Sigmoid colon (tissue), 7 donors: ENCODE results near the gene MTCL1. TPM values are rescaled to one million over a fixed set of nuclear protein-coding genes. Genes with fewer than 3 reads are reported as not detected.

Experiments
- DNase-seq: peaks from one replicate; pipeline ENCODE4 v3.0.0-alpha.2; 2019
- H3K27ac ChIP-seq, 4 donors: fragments of 200-600 bp; sonication (generic); one replicate each; pipeline ENCODE4 v1.5.1; 2016 to 2019; ENCODE audit warnings: mild to moderate bottlenecking in 1 of 4
- H3K27me3 ChIP-seq, 3 donors: fragments of 200-600 bp; sonication (generic); one replicate each; pipeline ENCODE4 v1.5.1; 2019; ENCODE audit warnings: mild to moderate bottlenecking in 1 of 3
- H3K36me3 ChIP-seq, 4 donors: fragments of 200-600 bp; sonication (generic); one replicate each; pipeline ENCODE4 v1.5.1; 2016 to 2019
- H3K4me1 ChIP-seq, 4 donors: fragments of 200-600 bp; sonication (generic); one replicate each; pipeline ENCODE4 v1.5.1; 2017 to 2019
- H3K4me3 ChIP-seq, 4 donors: fragments of 200-600 bp; sonication (generic); one replicate each; pipeline ENCODE4 v1.5.1; 2017 to 2019; ENCODE audit warnings: mild to moderate bottlenecking in 2 of 4, moderate library complexity in 1 of 4
- H3K9me3 ChIP-seq, 4 donors: fragments of 200-600 bp in 3 of 4; sonication (generic) in 3 of 4; one replicate each; pipeline versions ENCODE4 v1.5.1 to v1.6.1; 2013 to 2019
- EP300 ChIP-seq, 4 donors: sonication (generic); formaldehyde crosslinking; IDR thresholded peaks; one replicate each; pipeline ENCODE4 v1.6.1; 2017; ENCODE audit warnings: antibody characterized with exemption in 4 of 4
- POLR2A ChIP-seq, 2 donors: fragments of 450-650 bp; IDR thresholded peaks; one replicate each; pipeline ENCODE4 v1.6.1; 2016; ENCODE audit warnings: antibody characterized with exemption in 2 of 2, mild to moderate bottlenecking in 2 of 2, moderate library complexity in 2 of 2
- POLR2AphosphoS5 ChIP-seq, 4 donors: sonication (generic); formaldehyde crosslinking; IDR thresholded peaks; one replicate each; pipeline ENCODE4 v1.6.1; 2017; ENCODE audit warnings: antibody characterized with exemption in 4 of 4
- WGBS, 2 donors: extraction: QIAGEN DNeasy Blood & Tissue Kit; methylation state at CpG; one replicate each; pipeline ENCODE4 v1.1.7; 2013; 5-methylcytosine and 5-hydroxymethylcytosine counted together
- intact Hi-C: fragments of 100-400 bp; cut with DNase I; formaldehyde crosslinking; loops from one replicate; pipeline ENCODE4 v1.15.1; 2023
- polyA plus RNA-seq, 3 donors: library from polyadenylated mRNA; stranded (reverse); fragments of 200-250 nt; gene quantifications; one replicate each; pipeline ENCODE4 v1.2.3, GENCODE V29; 2013
- total RNA-seq, 4 donors: library from RNA; depleted of rRNA; stranded (reverse); fragments of >200 nt; gene quantifications; one replicate each; pipeline ENCODE4 v1.1.0, GENCODE V29; 2016
- TF ChIP-seq, protein P1 (sequence below), 4 experiments: fragments of 450-650 bp in 3 of 4; fragments of 200-600 bp in 1 of 4; IDR thresholded peaks; one replicate each; pipeline ENCODE4 v1.5.1; 2016 to 2019; ENCODE audit warnings: antibody characterized with exemption in 4 of 4, mild to moderate bottlenecking in 3 of 4, moderate library complexity in 2 of 4
- donor health status: healthy with polysubstance abuse.
- donor health status: Bipolar disorder and iron deficiency.
- donor health status: healthy.

MTCL1 gene
- total and polyA plus RNA-seq, 7 donors: 0.69 to 133 (median 58.5) TPM

DNA sequence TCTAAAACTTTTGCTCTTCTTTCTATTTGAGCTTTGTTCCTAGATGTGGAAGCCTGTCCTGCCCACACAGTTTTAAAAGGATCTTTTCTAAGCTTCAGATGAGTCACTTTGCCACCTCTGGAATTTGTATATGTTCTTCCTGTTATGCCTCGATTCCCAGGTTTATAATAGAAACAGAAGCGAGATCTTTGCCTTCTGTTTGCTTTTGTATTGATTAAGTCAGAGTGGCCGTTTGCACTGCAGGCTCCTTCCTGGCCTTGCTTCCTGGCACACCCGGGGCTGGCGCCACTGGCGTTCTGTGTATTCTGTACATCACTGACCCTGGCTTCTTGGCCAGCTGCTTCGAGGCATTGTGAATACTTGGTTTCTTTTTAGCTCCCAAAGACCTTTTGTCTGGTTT, 91.8 kb downstream of the MTCL1 start:
- DNase-seq: no peak
- WGBS, 2 donors: 11 to 59% methylated on average over 7 of the region's 7 CpGs
- H3K27ac ChIP-seq: peak overlapping the region; percentile 11 to 93 (median 81)
- H3K4me1 ChIP-seq: peaks cover 0 to 88% (median 78%) of the 10 kb centered on the region in 4 donors
- H3K9me3 ChIP-seq: no peaks in the 10 kb centered on the region
- H3K27me3 ChIP-seq: no peaks in the 10 kb centered on the region
- H3K4me3 ChIP-seq: no peak overlapping the region
- intact Hi-C loops: no loop called here
- TF ChIP-seq, protein P1, sequence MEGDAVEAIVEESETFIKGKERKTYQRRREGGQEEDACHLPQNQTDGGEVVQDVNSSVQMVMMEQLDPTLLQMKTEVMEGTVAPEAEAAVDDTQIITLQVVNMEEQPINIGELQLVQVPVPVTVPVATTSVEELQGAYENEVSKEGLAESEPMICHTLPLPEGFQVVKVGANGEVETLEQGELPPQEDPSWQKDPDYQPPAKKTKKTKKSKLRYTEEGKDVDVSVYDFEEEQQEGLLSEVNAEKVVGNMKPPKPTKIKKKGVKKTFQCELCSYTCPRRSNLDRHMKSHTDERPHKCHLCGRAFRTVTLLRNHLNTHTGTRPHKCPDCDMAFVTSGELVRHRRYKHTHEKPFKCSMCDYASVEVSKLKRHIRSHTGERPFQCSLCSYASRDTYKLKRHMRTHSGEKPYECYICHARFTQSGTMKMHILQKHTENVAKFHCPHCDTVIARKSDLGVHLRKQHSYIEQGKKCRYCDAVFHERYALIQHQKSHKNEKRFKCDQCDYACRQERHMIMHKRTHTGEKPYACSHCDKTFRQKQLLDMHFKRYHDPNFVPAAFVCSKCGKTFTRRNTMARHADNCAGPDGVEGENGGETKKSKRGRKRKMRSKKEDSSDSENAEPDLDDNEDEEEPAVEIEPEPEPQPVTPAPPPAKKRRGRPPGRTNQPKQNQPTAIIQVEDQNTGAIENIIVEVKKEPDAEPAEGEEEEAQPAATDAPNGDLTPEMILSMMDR (IDR thresholded peaks at IDR 0.05): no peak
- peaks cover 0 to 28% (median 13%) of the 10 kb centered on the region in 4 donors for H3K36me3 ChIP-seq

- Histone ChIP-seq H3K36me3 (peaks cover 0 to 28% (median 13%) of the 10 kb centered on the region in 4 donors), H3K27me3 (no peaks in the 10 kb centered on the region), H3K4me3 (no peak overlapping the region), H3K27ac (peak overlapping the region; percentile 80 to 93 (median 84)), H3K4me1 (peaks cover 0 to 75% (median 66%) of the 10 kb centered on the region in 4 donors), H3K9me3 (no peaks in the 10 kb centered on the region)
- WGBS, 2 donors: 13 to 61% methylated on average over 11 of the region's 11 CpGs
- no peak for DNase-seq
- TF ChIP-seq POLR2AphosphoS5 (IDR thresholded peaks at IDR 0.05) (peak in 1 of 4 donors; percentile 9), POLR2A (IDR thresholded peaks at IDR 0.05) (no peak), EP300 (IDR thresholded peaks at IDR 0.05) (no peak)
- TF ChIP-seq, protein P1 (IDR thresholded peaks at IDR 0.05): no peak
- intact Hi-C loops: no loop called here
These were observed 93.6 kb downstream of the MTCL1 start for GRCh38 chr18:8799001-8799400.

GRCh38 chr18:8799596-8800441, 94.5 kb downstream of the MTCL1 start:
- peak overlapping the region in 2 of 4 donors; percentile 6 to 16 for H3K4me3 ChIP-seq
- TF ChIP-seq, protein P1 (IDR thresholded peaks at IDR 0.05): no peak
- peak in 1 of 4 donors; percentile 24 for TF ChIP-seq POLR2AphosphoS5 (IDR thresholded peaks at IDR 0.05)
- peaks cover 0 to 28% (median 13%) of the 10 kb centered on the region in 4 donors for H3K36me3 ChIP-seq
- H3K4me1 ChIP-seq: peaks cover 0 to 68% (median 59%) of the 10 kb centered on the region in 4 donors
- intact Hi-C loops: loop anchor here (2.0 to 5.0 kb wide), 2 partner anchors 93 to 182 kb away; no protein-coding TSS in a partner anchor
- DNase-seq: peak; percentile 79
- H3K27me3 ChIP-seq: no peaks in the 10 kb centered on the region
- 85 to 86% methylated on average over 29 of the region's 29 CpGs for WGBS, 2 donors
- no peaks in the 10 kb centered on the region for H3K9me3 ChIP-seq
- peak overlapping the region; percentile 80 to 93 (median 84) for H3K27ac ChIP-seq

DNA sequence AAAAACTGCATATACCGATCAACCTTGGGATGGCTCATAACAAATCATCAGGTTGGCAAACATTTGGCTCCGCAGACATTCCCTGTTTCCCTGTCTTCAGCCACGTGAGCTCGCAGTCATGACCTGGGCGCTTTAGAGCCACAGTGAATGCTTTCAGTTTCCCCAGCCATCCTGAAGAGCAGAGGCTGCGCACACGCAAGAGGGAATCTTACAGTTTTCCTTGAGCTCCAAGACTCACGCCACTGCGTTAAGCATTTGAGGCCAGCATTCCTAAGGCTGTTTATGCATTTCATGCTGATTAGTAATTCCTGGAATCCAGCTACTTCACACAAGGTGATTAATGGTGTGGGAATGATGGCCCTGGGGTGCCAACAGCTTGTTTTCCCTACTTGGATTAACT, 95.1 kb downstream of the MTCL1 start:
- Histone ChIP-seq H3K9me3 (no peaks in the 10 kb centered on the region), H3K36me3 (peaks cover 0 to 28% (median 13%) of the 10 kb centered on the region in 4 donors), H3K27me3 (no peaks in the 10 kb centered on the region), H3K4me3 (peak overlapping the region in 2 of 4 donors; percentile 6 to 16), H3K4me1 (peaks cover 0 to 68% (median 57%) of the 10 kb centered on the region in 4 donors), H3K27ac (peak overlapping the region; percentile 80 to 93 (median 84))
- intact Hi-C loops: loop anchor here (2.0 to 5.0 kb wide), 2 partner anchors 94 to 182 kb away; no protein-coding TSS in a partner anchor
- WGBS, 2 donors: 85 to 88% methylated on average over 9 of the region's 9 CpGs
- TF ChIP-seq, protein P1 (IDR thresholded peaks at IDR 0.05): no peak
- peak in 2 of 4 donors; percentile 67 to 76 for TF ChIP-seq POLR2AphosphoS5 (IDR thresholded peaks at IDR 0.05)
- TF ChIP-seq EP300 (IDR thresholded peaks at IDR 0.05): peak in 1 of 4 donors; percentile 79
- DNase-seq: no peak
